ENCODE data around the gene ZNF200. TPM values are rescaled to one million over a fixed set of nuclear protein-coding genes. Genes with fewer than 3 reads are reported as not detected.
"Not testable (repeated sequence)": the region's sequence is repeated elsewhere in the genome, so short reads cannot be mapped to it uniquely, and the experiment has no call there.

ZNF200 gene
- total RNA-seq, 6 experiments from 2014 or later = 1.9 to 4.8 (median 3.5) TPM

DNA sequence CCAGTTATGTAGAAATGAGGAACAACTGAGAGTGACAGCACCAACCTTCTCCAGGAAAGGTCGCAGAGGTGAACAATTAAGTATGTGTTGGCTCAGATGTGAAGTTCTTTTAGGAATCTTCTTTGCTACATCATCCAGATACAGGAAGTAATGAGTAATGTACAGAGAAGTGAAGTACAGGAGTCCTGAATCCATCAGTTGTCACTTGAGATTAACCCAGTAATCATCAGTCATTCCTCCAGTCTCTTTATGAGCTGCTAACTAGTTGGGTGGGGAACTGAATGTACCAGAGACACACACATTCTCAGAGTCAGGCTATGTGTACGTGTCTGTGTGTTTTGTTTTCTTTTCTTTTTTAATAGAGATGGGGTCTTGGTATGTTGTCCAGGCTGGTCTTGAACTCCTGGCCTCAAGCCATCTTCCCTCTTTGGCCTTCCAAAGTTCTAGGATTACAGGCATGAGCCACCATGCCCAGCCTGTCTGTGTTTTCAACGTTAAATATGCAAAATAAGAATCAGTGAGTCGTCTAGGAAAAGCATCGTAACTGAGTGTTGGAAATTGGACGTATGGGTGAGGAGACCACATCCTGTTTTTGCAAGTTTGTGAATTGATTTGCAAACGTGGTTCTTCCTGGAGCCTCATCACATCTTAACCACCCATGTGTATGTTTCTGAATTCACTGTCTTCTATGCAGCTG is 19.9 kb downstream of the ZNF200 start:
- DNase-seq (no peak), ATAC-seq (peak in 1 of 4 donors; percentile 25)
- no peaks in the 10 kb centered on the region for H3K36me3 ChIP-seq
- no peaks in the 10 kb centered on the region for H3K4me1 ChIP-seq
- H3K27ac ChIP-seq = no peak overlapping the region
- H3K9me3 ChIP-seq = no peaks in the 10 kb centered on the region
- no peak for TF ChIP-seq POLR2A (IDR thresholded peaks at IDR 0.05)
- TF ChIP-seq CTCF (IDR thresholded peaks at IDR 0.05) = no peak
- 29% methylated on average over 7 of the region's 7 CpGs for WGBS (ENCODE audit: insufficient coverage, low coverage, low lambda C conversion rate, missing lambda C conversion rate)
- intact Hi-C loops (cut with DNase I) = no loop called here
- no peaks in the 10 kb centered on the region for H3K27me3 ChIP-seq
- no peak overlapping the region for H3K4me3 ChIP-seq

DNA sequence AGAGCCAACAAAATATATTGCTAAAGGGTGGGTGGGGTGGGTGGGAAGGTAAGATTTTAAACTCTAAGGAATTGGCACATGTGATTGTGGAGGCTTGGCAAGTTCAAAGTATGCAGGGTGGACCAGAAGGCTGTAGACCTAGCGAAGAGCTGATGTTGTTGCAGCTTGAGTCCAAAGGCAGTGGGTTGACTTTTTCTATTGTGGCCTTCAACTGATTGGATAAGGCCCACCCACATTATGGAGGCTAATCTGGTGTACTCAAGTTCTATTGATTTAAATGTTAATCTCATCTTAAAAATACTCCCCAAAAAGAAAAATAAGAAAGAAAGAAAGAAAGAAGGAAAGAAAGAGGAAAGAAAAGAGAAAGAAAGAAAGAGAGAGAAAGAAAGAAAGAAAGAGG is 22.4 kb downstream of the ZNF200 start:
- ATAC-seq = no peak

DNA sequence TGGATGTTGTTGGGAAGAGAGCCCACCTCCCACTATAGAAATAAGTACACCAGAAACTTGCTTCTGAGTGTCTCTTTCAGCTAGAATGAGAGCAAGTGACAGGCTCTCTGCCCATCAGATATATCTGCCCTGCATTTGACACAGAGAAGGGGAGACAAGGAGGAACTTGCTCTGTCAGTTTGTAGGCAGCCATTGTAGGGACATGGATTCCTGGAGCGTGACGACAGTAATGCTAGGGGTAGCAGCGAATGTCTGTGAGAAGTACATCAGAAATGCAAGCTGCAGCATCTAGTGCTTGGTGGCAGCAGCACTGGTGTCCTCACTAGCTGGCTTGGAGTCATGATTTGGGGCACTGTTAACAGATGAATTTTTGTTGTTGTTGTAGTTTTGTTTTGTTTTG is 23.0 kb downstream of the ZNF200 start:
- no peaks in the 10 kb centered on the region for H3K4me1 ChIP-seq
- intact Hi-C loops (cut with DNase I) = no loop called here
- H3K27ac ChIP-seq = no peak overlapping the region
- no peaks in the 10 kb centered on the region for H3K27me3 ChIP-seq
- TF ChIP-seq POLR2A (IDR thresholded peaks at IDR 0.05) (no peak), CTCF (IDR thresholded peaks at IDR 0.05) (no peak)
- ATAC-seq (no peak), DNase-seq (no peak)
- 89% methylated on average over 3 of the region's 3 CpGs for WGBS (ENCODE audit: insufficient coverage, low coverage, low lambda C conversion rate, missing lambda C conversion rate)
- no peaks in the 10 kb centered on the region for H3K9me3 ChIP-seq
- H3K4me3 ChIP-seq = no peak overlapping the region
- no peaks in the 10 kb centered on the region for H3K36me3 ChIP-seq

More for the DNA sequence above, 22.4 kb downstream of the ZNF200 start:
- TF ChIP-seq CTCF (IDR thresholded peaks at IDR 0.05) = no peak
- TF ChIP-seq POLR2A (IDR thresholded peaks at IDR 0.05) = no peak
- Histone ChIP-seq H3K4me3 (no peak overlapping the region), H3K27me3 (no peaks in the 10 kb centered on the region), H3K27ac (no peak overlapping the region), H3K9me3 (no peaks in the 10 kb centered on the region), H3K4me1 (no peaks in the 10 kb centered on the region), H3K36me3 (no peaks in the 10 kb centered on the region)
- intact Hi-C loops (cut with DNase I) = no loop called here
- WGBS (ENCODE audit: insufficient coverage, low coverage, low lambda C conversion rate, missing lambda C conversion rate) = 70% methylated on average over 1 of the region's 1 CpG
- DNase-seq = no peak

GRCh38 chr16:3207086-3207953 is 27.6 kb downstream of the ZNF200 start:
- Histone ChIP-seq H3K27me3 (no peaks in the 10 kb centered on the region), H3K4me1 (no peaks in the 10 kb centered on the region), H3K9me3 (no peaks in the 10 kb centered on the region), H3K4me3 (no peak overlapping the region), H3K27ac (no peak overlapping the region), H3K36me3 (no peaks in the 10 kb centered on the region)
- intact Hi-C loops (cut with DNase I) = no loop called here
- DNase-seq = no peak
- no peak for ATAC-seq
- WGBS (ENCODE audit: insufficient coverage, low coverage, low lambda C conversion rate, missing lambda C conversion rate) = 49% methylated on average over 12 of the region's 19 CpGs
- no peak for TF ChIP-seq CTCF (IDR thresholded peaks at IDR 0.05)
- no peak for TF ChIP-seq POLR2A (IDR thresholded peaks at IDR 0.05)

DNA sequence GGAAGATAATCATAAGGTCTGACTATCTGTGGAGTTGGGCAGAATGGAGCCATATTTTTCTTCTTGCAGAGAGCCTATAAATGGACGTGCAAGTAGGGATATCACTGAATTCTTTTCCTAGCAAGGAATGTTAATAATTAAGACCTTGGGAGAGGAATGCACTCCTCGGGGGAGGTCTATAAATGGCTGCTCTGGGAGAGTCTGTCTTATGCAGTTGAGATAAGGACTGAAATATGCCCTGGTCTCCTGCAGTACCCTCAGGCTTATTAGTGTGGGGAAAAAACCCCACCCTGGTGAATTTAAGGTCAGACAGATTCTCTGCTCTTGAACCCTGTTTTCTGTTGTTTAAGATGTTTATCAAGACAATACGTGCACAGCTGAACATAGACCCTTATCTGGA is 29.0 kb downstream of the ZNF200 start:
- H3K4me1 ChIP-seq; intact Hi-C loops (cut with DNase I); H3K27me3 ChIP-seq; H3K9me3 ChIP-seq; H3K36me3 ChIP-seq; H3K4me3 ChIP-seq; ATAC-seq; H3K27ac ChIP-seq; DNase-seq: not testable (repeated sequence)
- 37% methylated on average over 3 of the region's 3 CpGs for WGBS (ENCODE audit: insufficient coverage, low coverage, low lambda C conversion rate, missing lambda C conversion rate)

Data from right lobe of liver (tissue), 6 donors.